ENCODE results near the gene RPL3. TPM values are rescaled to one million over a fixed set of nuclear protein-coding genes. Genes with fewer than 3 reads are reported as not detected.

Gene RPL3
- 4,953 TPM for polyA plus RNA-seq (2012; ENCODE audit: missing spikeins)

DNA sequence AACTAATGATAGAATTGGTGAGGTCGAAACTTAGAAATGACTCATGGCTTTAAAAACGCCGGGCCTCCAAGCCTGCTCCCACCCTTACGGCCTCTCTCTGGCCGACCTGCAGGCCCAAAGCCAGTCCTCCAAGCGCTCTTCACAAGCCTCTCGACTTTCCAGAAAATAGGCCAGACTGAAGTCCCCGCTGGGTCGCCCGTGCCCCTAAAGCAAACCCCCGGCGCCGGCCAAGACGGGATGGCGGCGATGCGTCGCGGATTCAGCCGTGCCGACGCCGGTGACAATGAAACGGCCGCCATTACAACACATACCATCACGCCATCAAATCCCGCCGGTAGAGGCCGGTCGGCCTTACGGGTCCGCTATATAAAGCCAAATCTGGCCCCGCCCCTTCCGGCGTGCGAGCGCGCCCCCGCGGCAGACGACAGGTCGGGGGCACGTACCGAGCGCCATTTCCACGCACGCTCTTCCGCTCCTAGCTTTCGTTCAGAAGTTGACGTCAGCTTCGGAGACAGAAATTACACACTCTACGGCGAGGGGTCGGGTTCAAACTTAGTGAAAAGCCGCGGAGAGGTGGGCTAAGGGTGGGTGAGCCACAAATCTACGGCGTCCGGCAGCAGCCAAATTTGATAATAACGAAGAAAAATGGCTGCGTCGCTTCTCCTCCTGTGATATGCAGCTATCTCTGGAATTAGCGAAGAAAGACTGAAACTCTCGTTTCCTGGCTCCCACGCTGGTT, at the start of gene RPL3:
RPL3 (minus strand) TSS at position 340 of the 739 bp plus-strand sequence; CDS start at position 314, 26 bp downstream.
- TF ChIP-seq POLR2AphosphoS5 (IDR thresholded peaks at IDR 0.05; ENCODE audit: low read depth, low read length) (peak; percentile 100), TAF1 (IDR thresholded peaks at IDR 0.05; ENCODE audit: borderline replicate concordance, low read depth, low read length) (peak; percentile 99), POLR2A (IDR thresholded peaks at IDR 0.05; ENCODE audit: low read depth, low read length) (peak; percentile 100)
- DNase-seq (ENCODE audit: insufficient read length) (peak; percentile 89), FAIRE-seq (peak; percentile 99)

DNA sequence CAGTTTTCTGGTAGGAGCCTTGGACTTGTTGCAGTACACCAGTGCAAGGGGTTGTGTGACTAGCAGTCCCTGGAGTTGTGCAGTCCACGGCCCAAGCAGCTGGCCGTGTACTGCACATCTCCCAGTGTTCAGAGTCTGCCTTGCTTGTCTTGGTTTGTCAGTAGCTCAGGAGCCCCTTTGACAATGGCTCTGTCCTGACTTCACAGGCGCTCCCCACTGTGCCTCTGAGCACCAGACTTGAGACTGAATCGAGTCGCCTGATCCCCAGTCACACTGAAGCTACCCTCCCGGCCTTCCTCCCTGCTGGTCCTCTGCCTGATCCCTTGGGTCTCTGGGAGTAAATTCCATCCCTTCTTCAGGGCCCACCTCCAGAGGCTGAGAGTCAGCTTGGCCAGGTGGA, 49.8 kb upstream of the RPL3 start:
- TF ChIP-seq POLR2A (IDR thresholded peaks at IDR 0.05; ENCODE audit: low read depth, low read length) = no peak
- TF ChIP-seq POLR2AphosphoS5 (IDR thresholded peaks at IDR 0.05; ENCODE audit: low read depth, low read length) = no peak
- no peak for TF ChIP-seq TAF1 (IDR thresholded peaks at IDR 0.05; ENCODE audit: borderline replicate concordance, low read depth, low read length)
- no peak for DNase-seq (ENCODE audit: insufficient read length)
- no peak for FAIRE-seq

DNA sequence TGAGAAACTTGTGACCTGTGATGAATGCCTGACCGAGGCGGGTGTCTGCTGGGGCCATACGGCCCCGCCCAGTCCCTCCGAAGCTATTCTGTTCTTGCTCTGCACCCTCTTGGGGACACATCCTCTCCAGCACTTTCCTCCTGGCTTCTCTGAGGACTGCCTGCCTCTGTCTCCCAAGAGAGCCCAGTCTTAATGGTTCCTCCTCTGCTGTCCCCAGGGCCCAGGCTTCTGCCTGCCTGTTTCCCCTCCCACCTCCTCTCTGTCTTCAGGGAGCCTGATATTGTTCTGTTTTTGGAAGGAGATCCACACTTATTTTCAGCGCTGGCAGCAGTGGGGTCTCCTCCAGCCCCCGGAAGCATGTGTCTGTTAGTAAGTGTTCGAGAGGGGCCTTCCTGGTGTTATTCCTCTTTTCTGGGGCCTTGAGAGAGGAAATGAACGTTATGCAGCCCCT, 49.1 kb upstream of the RPL3 start:
- no peak for DNase-seq (ENCODE audit: insufficient read length)
- no peak for FAIRE-seq
- TF ChIP-seq TAF1 (IDR thresholded peaks at IDR 0.05; ENCODE audit: borderline replicate concordance, low read depth, low read length) (no peak), POLR2A (IDR thresholded peaks at IDR 0.05; ENCODE audit: low read depth, low read length) (no peak), POLR2AphosphoS5 (IDR thresholded peaks at IDR 0.05; ENCODE audit: low read depth, low read length) (no peak)

DNA sequence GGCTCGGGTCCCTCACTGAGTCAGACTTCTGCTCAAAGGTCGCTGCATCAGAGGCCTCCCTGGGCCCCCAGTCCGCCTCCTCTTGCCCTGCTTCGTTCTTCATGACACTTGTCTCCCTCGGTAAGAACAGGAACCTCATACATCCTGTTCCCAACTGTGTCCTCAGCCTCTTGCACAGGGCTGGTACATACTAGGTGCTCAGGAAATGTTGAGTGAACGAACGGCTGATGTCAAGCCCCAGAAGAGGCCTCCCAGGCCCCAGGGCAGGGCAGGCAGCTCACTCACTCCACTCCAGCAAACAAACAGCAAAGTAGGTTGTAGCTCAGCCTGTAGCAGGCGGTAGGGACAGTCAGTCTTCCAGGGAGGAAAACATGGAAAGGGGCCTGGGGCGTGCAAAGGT, 47.6 kb upstream of the RPL3 start:
- FAIRE-seq = no peak
- no peak for TF ChIP-seq POLR2A (IDR thresholded peaks at IDR 0.05; ENCODE audit: low read depth, low read length)
- no peak for TF ChIP-seq POLR2AphosphoS5 (IDR thresholded peaks at IDR 0.05; ENCODE audit: low read depth, low read length)
- TF ChIP-seq TAF1 (IDR thresholded peaks at IDR 0.05; ENCODE audit: borderline replicate concordance, low read depth, low read length) = no peak

DNA sequence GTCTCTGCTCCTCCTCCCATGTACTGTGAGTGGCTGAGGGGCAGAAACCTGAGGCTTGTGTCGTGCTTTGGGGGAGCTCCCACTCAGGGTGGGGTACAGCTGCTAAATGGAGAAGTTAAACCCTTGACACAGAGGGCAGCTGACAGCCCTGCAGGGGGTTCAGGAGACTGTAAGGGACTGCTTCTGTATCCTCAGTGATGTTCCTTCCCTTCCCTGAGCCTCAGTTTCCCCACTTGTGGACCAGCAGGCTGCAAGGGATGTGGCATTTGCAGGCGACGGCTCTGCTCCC, 46.0 kb upstream of the RPL3 start:
- no peak for FAIRE-seq
- TF ChIP-seq POLR2A (IDR thresholded peaks at IDR 0.05; ENCODE audit: low read depth, low read length) (no peak), POLR2AphosphoS5 (IDR thresholded peaks at IDR 0.05; ENCODE audit: low read depth, low read length) (no peak), TAF1 (IDR thresholded peaks at IDR 0.05; ENCODE audit: borderline replicate concordance, low read depth, low read length) (no peak)
- no peak for DNase-seq (ENCODE audit: insufficient read length)

More for the DNA sequence above, 47.6 kb upstream of the RPL3 start:
- no peak for DNase-seq (ENCODE audit: insufficient read length)

DNA sequence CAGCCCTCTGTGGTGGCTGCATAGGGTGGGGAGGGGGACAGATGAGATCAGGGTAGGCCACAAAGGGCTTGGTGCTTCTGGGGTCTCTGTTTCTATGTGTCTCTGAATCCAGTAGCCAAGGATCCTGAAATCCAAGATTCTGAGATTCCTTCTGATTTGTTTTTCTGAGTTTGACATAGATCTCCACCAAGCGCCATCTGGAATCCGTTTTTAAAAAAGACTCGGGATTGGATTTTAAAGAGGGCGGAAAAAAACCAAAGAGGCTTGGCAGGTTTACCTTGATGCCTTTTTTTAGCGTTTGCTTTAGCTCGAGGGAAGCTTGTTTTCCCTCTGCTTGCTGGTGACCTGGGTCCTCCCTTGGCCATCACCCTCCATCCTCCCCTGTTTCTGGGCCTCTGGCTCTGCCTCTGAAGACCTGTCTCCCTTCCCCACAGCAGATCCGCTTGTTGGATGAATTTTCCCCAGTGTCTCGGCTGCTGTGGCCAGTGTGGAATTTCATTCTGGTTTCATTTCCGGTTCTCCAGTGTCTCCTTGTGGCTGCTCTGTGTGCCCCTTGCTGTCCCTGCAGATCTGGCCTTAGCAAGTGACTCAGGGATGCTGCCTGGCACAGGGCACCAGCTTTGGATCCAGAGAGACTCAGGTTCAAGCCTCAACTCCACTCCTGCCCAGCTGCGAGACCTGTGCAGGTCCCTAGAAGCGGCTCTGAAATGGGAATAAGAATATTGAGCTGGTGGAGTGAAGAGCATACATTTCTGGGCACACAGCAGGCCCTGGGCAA, 45.5 kb upstream of the RPL3 start:
- DNase-seq (ENCODE audit: insufficient read length) (no peak), FAIRE-seq (no peak)
- TF ChIP-seq TAF1 (IDR thresholded peaks at IDR 0.05; ENCODE audit: borderline replicate concordance, low read depth, low read length) = no peak
- TF ChIP-seq POLR2A (IDR thresholded peaks at IDR 0.05; ENCODE audit: low read depth, low read length) = no peak
- TF ChIP-seq POLR2AphosphoS5 (IDR thresholded peaks at IDR 0.05; ENCODE audit: low read depth, low read length) = no peak

DNA sequence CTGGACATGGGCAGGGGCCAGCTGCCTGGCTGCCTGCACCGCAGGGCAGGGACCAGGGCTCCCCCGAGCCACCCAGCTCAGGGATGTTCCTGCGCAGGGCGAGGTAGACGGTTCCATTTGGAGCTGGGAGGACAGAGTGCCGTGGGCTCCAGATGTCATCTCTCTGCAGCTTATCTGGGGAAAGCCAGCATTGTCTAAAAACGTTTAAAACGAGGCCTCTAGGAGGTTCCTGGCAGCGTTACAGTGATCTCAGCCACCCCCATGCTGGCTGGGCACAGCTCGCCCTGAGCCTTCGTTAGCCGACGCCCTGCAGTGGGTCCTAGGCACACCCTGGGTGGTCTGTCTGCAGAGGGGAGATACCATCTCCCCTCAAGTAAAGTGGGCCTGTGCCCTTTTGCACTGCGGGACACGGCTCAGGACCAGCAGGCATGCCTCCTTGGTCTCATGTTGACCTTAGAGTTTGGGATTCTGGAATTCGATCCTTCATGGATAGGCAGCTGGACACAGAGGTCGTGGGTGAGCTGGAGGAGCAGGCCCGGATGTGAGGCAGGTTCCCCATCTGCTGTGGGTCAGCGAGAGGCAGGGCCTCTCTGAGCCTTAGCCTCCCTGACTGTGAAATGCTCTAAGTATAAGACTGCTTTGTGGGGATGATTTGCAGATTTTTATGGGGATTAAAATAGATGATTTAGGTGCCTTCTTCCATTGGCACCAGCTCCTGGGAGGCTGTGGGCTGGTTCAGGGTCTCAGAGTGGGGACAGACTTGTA, 44.5 kb upstream of the RPL3 start:
- TF ChIP-seq POLR2A (IDR thresholded peaks at IDR 0.05; ENCODE audit: low read depth, low read length) = no peak
- TF ChIP-seq TAF1 (IDR thresholded peaks at IDR 0.05; ENCODE audit: borderline replicate concordance, low read depth, low read length) = no peak
- no peak for TF ChIP-seq POLR2AphosphoS5 (IDR thresholded peaks at IDR 0.05; ENCODE audit: low read depth, low read length)
- DNase-seq (ENCODE audit: insufficient read length) (no peak), FAIRE-seq (no peak)

DNA sequence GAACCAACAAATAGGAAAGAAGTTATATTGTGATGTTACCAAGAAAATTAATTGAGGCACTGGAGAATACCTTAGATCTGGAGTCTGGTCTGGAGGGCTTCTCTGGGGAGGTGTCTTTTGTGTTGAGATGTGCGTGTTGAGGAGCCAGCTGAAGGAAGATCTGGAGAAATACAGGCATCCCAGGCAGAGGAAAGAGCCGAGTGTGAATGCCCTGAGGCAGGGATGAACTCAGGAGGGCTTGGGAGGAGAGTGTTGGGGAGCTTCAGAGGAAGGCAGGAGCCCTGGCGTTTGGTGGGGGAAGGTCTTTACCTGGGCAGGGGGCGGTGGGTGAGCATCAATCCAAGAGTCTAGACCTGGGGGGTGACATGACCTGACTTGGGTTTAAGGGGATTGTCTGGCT, 43.5 kb upstream of the RPL3 start:
- FAIRE-seq = no peak
- no peak for DNase-seq (ENCODE audit: insufficient read length)
- TF ChIP-seq POLR2AphosphoS5 (IDR thresholded peaks at IDR 0.05; ENCODE audit: low read depth, low read length) (no peak), TAF1 (IDR thresholded peaks at IDR 0.05; ENCODE audit: borderline replicate concordance, low read depth, low read length) (no peak), POLR2A (IDR thresholded peaks at IDR 0.05; ENCODE audit: low read depth, low read length) (no peak)

DNA sequence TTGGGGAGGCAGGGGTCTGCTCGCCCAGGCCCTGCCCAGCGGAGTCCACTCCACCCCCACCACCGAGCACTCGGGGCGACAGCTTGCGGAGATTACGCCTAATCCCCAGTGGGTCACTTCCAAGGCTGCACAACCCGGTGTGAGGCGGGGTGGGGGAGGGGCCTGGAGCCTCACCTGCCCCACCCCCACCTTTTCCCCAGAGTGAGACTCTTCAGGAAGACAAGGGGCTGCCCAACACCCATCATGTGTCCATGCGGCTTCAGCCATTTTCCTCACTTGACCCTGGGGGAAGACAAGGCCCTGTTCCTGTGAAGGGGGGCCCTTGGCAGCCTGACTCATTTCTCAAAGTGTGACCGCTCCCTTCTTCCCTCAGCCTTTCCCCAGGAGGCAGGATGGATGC, 42.8 kb upstream of the RPL3 start:
- DNase-seq (ENCODE audit: insufficient read length) = no peak

DNA sequence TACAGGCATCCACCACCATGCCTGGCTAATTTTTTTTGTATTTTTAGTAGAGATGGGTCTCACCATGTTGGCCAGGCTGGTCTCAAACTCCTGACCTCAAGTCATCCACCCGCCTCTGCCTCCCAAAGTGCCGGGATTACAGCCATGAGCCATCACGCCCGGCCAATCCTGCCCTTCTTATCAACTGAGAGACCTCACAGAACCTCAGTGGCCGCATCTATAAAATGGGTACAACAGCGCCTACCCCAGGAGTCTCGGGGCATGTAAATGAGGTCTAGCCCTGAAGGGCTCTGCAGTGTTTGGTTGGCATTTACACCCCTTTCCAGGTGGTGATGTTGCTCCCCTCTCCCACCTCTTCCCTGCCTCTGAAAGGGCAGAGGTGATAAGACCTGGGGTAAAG, 42.1 kb upstream of the RPL3 start:
- DNase-seq (ENCODE audit: insufficient read length) = no peak
- no peak for FAIRE-seq
- TF ChIP-seq POLR2AphosphoS5 (IDR thresholded peaks at IDR 0.05; ENCODE audit: low read depth, low read length) (no peak), POLR2A (IDR thresholded peaks at IDR 0.05; ENCODE audit: low read depth, low read length) (no peak), TAF1 (IDR thresholded peaks at IDR 0.05; ENCODE audit: borderline replicate concordance, low read depth, low read length) (no peak)

More for the DNA sequence above, 42.8 kb upstream of the RPL3 start:
- no peak for FAIRE-seq
- no peak for TF ChIP-seq POLR2AphosphoS5 (IDR thresholded peaks at IDR 0.05; ENCODE audit: low read depth, low read length)
- TF ChIP-seq POLR2A (IDR thresholded peaks at IDR 0.05; ENCODE audit: low read depth, low read length) = no peak

DNA sequence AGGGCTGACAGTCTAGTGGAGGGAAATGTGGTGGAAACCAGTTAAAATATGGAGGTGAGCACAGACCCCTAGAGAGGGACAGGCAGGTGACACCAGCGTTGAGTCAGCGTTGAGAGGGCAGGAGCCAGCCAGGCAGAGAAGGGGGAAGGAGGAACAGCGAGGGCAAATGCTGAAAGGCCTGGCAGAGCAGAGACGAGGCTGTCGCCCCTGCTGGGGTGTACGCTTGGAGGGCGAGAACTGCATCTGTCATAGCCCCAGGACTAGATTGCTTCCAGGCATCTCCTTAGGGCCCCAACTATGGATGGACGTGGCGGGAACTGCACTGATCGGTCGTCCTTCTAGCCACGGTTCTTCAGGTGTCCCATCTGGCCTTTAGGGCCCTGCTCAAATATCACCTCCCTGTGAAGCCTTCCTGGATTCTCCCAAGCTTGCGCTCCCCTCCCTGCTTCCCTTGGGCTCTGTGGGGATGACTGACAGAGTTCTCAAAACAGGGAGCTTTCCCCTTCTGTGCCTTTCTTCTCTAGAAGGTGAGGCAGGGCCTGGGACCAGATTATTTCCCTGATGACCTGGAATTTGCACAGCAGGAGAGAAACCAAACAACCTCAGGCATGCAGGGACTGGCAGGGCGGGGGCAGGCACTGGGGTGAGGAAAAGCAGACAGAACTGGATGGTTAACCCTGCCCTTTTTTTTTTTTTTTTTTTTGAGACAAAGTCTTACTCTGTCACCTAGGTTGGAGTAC, 41.4 kb upstream of the RPL3 start:
- FAIRE-seq (no peak), DNase-seq (ENCODE audit: insufficient read length) (no peak)
- TF ChIP-seq POLR2AphosphoS5 (IDR thresholded peaks at IDR 0.05; ENCODE audit: low read depth, low read length) (no peak), POLR2A (IDR thresholded peaks at IDR 0.05; ENCODE audit: low read depth, low read length) (no peak), TAF1 (IDR thresholded peaks at IDR 0.05; ENCODE audit: borderline replicate concordance, low read depth, low read length) (no peak)

Measured in GM12892 (cell line).